GM19438 (cell line): ENCODE data around the gene FUT3.

Source experiments
- ATAC-seq: cut with Tn5 transposase; IDR thresholded peaks from one replicate; pipeline ENCODE4 v1.9.1; 2021; ENCODE audit warnings: low read depth; ENCODE audit not compliant: unreplicated experiment

FUT3 gene

GRCh38 chr19:5826531-5827341 lies 24.5 kb downstream of the FUT3 start:
- no peak for ATAC-seq

- no peak for ATAC-seq
Measured at GRCh38 chr19:5825178-5825577, 26.1 kb downstream of the FUT3 start.

GRCh38 chr19:5824751-5825150 lies 26.5 kb downstream of the FUT3 start:
- ATAC-seq = no peak

- no peak for ATAC-seq
Measured at GRCh38 chr19:5823579-5824281, 27.5 kb downstream of the FUT3 start.

- ATAC-seq = no peak
Measured at GRCh38 chr19:5822181-5822844, 28.9 kb downstream of the FUT3 start.

- ATAC-seq = no peak
Measured at GRCh38 chr19:5821521-5822180, 29.6 kb downstream of the FUT3 start.

GRCh38 chr19:5820785-5821184 lies 30.5 kb downstream of the FUT3 start:
- no peak for ATAC-seq

GRCh38 chr19:5818594-5818993 lies 32.7 kb downstream of the FUT3 start:
- no peak for ATAC-seq

GRCh38 chr19:5817218-5817617 lies 34.0 kb downstream of the FUT3 start:
- no peak for ATAC-seq

- ATAC-seq = no peak
Measured at GRCh38 chr19:5814852-5815246, 36.4 kb downstream of the FUT3 start.

GRCh38 chr19:5814123-5814851 lies 37.0 kb downstream of the FUT3 start:
- ATAC-seq = no peak

- no peak for ATAC-seq
Measured at GRCh38 chr19:5811117-5811516, 40.1 kb downstream of the FUT3 start.

GRCh38 chr19:5809469-5809868 lies 41.8 kb downstream of the FUT3 start:
- ATAC-seq = no peak

GRCh38 chr19:5809053-5809452 lies 42.2 kb downstream of the FUT3 start:
- no peak for ATAC-seq

GRCh38 chr19:5808120-5808816 lies 43.0 kb downstream of the FUT3 start:
- no peak for ATAC-seq

- ATAC-seq = no peak
Measured at GRCh38 chr19:5806905-5807304, 44.3 kb downstream of the FUT3 start.

- no peak for ATAC-seq
Measured at GRCh38 chr19:5806133-5806489, 45.1 kb downstream of the FUT3 start.

GRCh38 chr19:5805462-5806132 lies 45.7 kb downstream of the FUT3 start:
- ATAC-seq = no peak
